NCI-H524 treated with DMSO at 0.1 percent for 48 hours (cell line): ENCODE data around the gene ULK4.
"Not testable (repeated sequence)": the region's sequence is repeated elsewhere in the genome, so short reads cannot be mapped to it uniquely, and the experiment has no call there.

Experiments
- DNase-seq: peaks from one replicate; lab custom pipeline; 2025; lab: John Stamatoyannopoulos, UW

Gene ULK4

DNA sequence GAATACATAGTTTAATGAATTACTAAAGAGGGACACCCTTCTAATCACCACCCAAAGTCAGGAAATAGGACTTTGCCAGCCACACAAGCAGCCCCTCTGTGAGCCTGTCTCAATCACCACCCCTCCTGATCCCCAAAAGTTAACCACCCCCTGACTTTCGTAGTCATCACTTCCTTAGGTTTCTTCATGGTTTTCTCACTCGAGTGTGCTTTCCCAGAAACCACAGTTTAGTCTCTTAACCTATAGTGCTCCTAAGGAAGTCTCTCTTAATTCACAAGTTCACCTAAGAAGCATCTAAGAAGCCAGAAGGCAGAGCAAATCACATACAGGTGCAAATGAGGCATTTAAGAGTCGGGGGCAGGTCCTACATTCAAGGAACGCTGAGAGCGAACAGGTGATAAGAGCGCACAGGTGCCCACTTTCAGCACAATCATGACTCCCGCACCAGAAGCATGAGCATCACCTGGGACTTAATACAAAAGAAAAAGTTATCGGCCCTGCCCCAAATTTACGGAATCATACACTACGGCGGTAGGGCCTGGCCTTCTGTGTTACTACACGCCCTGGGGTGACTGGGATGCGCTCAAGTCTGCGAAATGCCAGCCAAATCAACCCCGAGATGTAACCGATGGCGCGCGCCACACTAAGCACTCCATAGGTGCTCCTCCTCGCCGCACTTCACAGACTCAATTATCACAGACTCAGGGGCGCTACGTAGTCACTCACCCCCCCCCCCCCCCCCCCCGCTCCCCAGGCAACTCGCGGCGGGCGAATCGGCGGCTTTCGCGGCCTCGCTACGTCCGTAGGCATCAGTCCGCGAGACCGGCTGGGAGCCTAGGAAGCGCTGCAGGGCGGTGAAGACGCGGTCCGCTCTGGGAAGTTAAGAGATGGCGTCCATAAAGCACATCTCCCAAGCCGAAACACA lies 815 bp downstream of the ULK4 start:
- DNase-seq = no peak

DNA sequence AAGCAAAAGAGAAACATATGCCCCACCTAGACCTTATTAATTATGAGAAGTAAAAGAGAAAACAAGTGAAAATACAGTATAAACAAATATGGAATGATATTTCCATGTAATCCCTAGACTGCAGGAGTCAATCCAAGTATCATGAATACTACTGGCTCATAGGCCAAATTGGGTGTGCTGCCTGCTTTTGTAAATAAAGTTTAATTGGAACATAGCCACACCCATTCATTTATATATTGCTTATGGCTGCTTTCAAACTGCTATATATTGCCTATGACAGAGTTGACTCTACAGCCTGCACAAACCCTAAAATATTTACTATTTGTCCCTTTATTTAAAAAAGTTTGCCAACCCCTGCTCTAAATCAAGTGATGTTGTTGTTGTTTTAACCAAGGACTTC lies 5.3 kb downstream of the ULK4 start:
- DNase-seq = no peak

- DNase-seq = no peak
Measured at GRCh38 chr3:41955192-41955591, 6.7 kb downstream of the ULK4 start.

DNA sequence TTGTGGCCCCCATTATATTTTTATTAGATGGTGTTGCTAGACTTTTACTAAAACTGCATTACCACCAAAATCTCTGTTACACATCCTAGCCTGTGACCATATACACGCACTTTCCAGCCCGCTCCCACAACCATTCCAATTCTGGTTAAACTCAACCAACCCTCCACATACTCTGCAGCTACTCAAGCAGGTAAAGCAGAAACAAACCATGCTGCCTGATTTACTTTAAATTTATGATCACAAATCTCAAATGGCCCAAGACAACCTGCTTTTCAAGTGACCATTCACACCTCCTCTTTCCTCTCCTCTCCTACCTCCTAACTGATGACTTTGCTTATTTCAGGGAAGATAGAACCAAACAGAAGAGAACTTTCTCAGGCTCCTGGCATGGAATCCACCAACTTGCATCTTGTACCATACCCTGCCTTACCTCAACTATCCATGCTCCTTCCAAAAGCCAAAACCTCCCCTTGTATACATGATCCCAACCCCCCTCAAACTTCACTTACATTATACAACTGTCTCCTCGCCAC lies 18.5 kb downstream of the ULK4 start:
- no peak for DNase-seq

GRCh38 chr3:41940393-41940792 lies 21.5 kb downstream of the ULK4 start:
- DNase-seq = no peak

DNA sequence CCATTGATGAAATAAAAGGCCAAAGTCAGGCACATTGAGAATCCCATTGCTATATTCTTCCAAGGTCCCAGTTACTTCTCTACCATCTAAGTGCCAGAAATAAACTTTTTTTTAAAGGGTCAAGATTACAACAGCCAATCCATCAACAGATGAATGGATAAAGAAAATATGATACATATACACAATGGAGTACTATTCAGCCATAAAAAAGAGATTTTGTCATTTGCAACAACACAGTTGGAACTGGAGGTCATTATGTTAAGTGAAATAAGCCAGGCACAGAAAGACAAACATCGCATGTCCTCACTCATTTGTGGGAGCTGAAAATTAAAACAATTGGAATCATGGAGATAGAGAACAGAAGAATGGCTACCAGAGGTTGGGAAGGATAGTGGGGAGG lies 25.5 kb downstream of the ULK4 start:
- DNase-seq = no peak

GRCh38 chr3:41933154-41933676 lies 28.7 kb downstream of the ULK4 start:
- no peak for DNase-seq

GRCh38 chr3:41932464-41932863 lies 29.4 kb downstream of the ULK4 start:
- DNase-seq = no peak

DNA sequence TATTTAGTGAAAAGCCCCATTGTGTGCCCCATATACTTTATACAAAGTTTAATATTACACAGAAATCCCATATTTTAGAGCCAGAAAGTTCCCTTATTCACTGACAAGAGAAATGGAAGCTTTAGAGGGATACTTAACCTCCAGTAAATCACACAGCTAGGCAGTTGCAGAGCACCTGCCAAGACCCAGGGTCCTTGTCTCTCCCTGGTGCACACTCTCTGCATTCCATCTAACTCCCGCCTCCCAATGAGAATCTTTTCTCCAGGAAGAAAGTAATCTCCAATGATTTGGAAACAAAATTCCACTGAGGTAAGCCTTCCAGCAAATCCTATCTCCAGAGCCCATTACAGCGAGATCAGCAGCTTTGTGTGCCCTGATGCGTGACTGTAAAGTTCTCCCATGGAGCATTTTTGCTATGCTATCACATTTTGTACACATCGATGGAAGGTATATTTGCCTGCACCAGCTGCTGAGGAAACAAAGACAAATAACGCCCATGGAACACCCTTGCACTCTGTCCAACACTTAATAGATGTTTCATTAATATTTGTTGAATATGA lies 41.4 kb downstream of the ULK4 start:
- no peak for DNase-seq

- no peak for DNase-seq
Measured at GRCh38 chr3:41915353-41915752, 46.5 kb downstream of the ULK4 start.

GRCh38 chr3:41912280-41912679 lies 49.6 kb downstream of the ULK4 start:
- no peak for DNase-seq

GRCh38 chr3:41907330-41908073 lies 54.4 kb downstream of the ULK4 start:
- DNase-seq = no peak

GRCh38 chr3:41900265-41900664 lies 61.6 kb downstream of the ULK4 start:
- no peak for DNase-seq

- no peak for DNase-seq
Measured at GRCh38 chr3:41898631-41899030, 63.3 kb downstream of the ULK4 start.

DNA sequence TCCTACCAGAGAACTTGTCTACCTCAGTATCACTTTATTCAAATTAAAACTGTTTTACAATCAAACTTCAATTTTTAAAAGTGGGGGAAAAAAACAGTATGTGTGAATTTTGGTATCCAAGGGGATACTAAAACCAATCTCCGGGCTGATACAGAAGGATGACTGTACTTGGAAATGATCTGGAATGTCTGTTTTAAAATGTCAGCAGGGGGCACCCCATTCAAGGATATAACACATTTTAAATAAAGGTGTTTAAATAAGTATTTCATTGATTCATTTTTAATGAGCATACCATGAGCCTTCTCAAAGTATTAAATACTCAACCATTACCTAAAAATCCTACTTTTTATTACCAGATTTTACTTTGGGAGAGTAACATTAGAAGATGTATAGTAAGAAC lies 67.9 kb downstream of the ULK4 start:
- DNase-seq = no peak

GRCh38 chr3:41888368-41889076 lies 73.4 kb downstream of the ULK4 start:
- no peak for DNase-seq

DNA sequence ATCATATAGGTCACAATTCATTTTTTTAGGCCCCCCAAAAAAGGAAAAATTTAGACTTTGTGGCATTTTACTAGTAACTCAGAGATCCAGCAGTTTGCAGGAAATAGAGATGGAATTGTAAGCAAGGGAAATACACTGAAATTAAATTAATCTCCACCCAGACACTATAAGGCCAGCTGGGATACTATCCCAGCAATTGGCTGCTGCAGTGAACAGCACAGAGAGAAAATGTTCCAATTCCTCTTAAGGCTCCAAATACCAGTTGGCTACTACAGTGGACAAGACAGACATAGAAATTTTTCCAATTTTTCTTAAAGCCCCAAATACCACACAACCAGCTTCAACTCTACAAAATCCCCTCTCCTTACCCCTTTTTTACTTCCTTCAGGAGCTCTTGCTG lies 78.9 kb downstream of the ULK4 start:
- no peak for DNase-seq

DNA sequence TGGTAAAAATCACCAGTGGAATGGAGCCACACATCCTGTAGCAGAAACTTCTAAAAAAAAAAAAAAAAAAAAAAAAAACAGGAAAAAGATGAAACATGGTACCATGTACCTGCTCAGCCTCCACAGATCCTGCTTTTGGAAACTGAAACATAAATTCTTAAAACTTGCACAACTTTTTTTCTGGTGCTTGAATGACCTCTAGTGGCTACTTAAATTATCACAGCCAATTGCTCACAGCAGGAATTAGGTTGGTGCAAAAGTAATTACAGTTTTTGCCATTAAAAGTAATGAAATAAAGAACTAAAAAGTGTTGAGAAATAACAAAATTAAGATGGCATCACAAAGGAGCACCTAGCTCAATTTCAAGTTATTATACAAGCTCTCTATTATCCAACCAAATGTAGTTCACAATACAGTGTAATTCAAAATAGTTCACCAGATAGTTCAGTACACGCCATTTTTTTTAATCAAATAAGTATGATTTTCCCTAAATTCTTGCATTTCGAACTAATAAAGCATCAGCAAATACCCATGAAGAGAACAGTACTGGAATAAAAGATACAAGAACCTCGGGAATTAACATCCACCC lies 80.6 kb downstream of the ULK4 start:
- DNase-seq = no peak

GRCh38 chr3:41880387-41880786 lies 81.5 kb downstream of the ULK4 start:
- no peak for DNase-seq

- not testable (repeated sequence) for DNase-seq
Measured at GRCh38 chr3:41877741-41878140, 84.2 kb downstream of the ULK4 start.

GRCh38 chr3:41874022-41874421 lies 87.9 kb downstream of the ULK4 start:
- DNase-seq = no peak
